VCaP (cell line): Measurements from ENCODE around the gene ANKRD44.

Experiments used
- H3K27ac ChIP-seq: fragments of 450-650 bp; 2 replicates; pipeline ENCODE4 v1.5.1; 2017
- TF ChIP-seq, protein P1 (sequence below): fragments of 450-650 bp; conservative IDR thresholded peaks from 2 replicates; pipeline ENCODE4 v1.5.1; 2017; ENCODE audit warnings: mild to moderate bottlenecking, moderate library complexity

Gene ANKRD44

DNA sequence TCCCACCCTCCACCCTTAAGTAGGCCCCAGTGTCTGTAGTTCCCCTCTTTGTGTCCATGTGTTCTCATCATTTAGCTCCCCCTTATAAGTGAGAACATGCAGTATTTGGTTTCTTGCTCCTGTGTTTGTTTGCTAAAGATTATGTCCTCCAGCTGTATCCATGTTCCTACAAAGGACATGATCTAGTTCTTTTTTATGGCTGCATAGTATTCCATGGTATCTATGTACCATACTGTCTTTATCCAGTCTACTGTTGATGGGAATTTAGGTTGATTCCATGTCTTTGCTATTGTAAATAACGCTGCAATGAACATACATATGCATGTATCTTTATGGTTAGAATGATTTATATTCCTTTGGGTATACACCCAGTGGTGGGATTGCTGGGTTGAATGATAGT lies 233.9 kb downstream of the ANKRD44 start:
- TF ChIP-seq, protein P1, sequence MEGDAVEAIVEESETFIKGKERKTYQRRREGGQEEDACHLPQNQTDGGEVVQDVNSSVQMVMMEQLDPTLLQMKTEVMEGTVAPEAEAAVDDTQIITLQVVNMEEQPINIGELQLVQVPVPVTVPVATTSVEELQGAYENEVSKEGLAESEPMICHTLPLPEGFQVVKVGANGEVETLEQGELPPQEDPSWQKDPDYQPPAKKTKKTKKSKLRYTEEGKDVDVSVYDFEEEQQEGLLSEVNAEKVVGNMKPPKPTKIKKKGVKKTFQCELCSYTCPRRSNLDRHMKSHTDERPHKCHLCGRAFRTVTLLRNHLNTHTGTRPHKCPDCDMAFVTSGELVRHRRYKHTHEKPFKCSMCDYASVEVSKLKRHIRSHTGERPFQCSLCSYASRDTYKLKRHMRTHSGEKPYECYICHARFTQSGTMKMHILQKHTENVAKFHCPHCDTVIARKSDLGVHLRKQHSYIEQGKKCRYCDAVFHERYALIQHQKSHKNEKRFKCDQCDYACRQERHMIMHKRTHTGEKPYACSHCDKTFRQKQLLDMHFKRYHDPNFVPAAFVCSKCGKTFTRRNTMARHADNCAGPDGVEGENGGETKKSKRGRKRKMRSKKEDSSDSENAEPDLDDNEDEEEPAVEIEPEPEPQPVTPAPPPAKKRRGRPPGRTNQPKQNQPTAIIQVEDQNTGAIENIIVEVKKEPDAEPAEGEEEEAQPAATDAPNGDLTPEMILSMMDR, result no peak
- H3K27ac ChIP-seq, result no peak overlapping the region

DNA sequence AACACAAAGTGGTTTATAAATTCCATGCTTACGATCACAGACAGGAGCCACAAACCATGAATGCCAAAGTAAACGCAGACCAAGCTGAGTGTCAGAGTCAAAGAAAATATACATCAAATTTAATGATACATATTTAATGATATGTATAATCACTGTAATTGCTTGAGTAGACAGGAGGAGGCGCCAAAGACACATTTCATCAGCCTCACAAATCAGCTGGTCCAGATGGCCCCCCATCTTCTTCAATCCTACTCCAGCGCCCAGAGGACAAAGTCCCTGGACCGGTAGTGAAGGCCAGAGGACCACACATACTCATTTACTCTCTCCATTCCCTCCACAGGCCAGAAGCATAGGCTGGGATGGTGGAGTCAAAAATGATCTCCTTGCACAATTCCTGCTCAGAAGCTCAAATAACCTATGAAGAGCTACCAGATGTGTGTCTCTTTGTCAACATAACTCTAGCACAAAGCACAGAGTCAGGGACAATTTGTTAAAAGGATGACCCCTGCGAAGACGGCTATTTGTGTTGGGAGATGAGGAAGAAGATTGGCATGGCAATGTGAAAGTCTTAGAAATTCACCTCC lies 234.7 kb downstream of the ANKRD44 start:
- no peak overlapping the region for H3K27ac ChIP-seq
- TF ChIP-seq, protein P1, result no peak; the same call in 1 of the 2 replicates

DNA sequence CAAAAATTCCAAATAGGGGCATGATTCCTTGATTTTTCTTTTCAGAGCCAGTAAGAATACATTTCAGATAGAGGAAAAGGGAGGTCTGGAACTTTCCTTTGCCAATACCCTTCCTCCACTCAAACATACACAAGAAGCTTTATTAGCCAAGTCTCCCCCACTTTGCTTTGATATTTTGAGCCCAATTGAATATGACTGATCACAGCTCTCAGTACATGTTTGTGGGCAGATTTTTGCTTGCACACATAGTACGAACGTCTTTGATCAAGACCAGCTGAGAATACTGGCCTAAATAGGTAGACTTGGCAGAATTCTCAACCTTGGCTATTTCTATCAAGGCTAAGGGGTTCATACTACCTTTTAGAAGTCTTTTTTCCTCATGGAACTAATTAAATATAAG lies 235.3 kb downstream of the ANKRD44 start:
- TF ChIP-seq, protein P1, result no peak
- no peak overlapping the region for H3K27ac ChIP-seq

DNA sequence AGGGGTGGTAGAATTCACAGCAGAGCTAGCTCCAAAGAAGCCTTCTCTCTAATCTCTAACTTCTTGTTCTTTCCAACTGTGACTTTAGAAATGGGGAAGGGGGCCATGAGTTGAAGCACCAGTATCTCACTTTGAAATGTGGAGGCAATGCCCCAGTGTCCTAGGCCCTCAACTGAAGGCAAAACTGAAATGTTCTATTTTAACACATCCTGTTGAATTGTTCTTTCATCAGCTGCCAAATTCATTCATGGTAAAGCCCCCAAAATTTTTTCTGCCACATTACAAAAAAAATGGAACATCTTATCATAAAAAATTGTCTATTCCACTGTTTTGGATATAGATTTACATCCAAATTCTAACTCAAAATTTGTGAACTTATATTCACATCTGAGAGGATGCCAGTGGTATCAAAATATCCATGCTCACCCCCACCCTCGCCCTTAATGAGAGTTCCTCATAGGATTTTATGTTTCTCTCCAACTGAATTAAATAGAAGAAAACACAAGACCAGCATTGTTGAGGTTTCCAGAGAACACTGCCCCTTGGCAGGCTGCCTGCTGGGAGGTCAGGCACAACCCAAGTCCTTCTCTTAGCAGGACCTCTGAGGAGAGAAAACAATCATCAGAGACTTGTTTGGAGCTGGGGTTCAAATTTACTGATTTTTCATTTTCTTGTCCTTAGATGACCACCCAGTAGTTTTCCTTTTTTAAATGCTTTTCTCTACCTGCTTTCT lies 236.7 kb downstream of the ANKRD44 start:
- TF ChIP-seq, protein P1, result no peak
- no peak overlapping the region for H3K27ac ChIP-seq

DNA sequence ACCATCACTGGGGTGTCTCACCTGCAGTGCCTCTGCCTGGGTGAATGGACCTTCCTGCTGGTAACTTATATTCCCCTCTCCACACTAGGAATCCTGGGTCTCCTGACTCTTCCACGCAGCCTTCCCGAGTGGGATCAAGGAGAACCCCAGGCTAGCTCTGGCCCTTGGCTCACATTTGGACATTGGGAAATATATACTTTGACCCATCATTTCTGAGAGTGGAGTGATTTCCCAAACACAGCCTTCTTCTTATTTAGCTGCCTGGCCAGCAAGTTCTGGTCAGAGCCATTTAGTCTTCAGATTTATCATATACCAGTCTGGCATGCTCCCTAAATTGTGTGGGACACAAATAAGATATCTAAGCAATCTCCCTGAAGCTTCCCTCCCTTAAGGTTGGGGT lies 237.3 kb downstream of the ANKRD44 start:
- TF ChIP-seq, protein P1, result no peak
- H3K27ac ChIP-seq, result no peak overlapping the region

DNA sequence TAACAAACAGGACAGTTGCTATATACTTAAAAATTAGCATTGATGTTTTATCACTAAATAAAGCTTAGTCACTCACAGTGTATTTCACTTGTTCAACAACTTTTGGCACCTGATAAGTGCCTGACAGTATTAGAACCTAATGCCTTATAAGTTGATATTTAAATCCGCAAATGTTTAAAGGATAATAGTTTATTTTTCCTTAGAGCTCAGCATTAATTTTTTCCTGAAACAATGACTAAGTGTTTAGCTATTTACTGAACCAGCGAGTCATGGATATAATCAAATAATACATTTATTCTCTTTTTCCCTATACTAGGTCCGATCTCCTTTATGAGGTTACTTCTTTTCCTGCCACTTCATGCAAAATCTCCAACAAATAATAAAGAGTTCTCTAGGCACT lies 238.0 kb downstream of the ANKRD44 start:
- no peak overlapping the region for H3K27ac ChIP-seq
- TF ChIP-seq, protein P1, result no peak

DNA sequence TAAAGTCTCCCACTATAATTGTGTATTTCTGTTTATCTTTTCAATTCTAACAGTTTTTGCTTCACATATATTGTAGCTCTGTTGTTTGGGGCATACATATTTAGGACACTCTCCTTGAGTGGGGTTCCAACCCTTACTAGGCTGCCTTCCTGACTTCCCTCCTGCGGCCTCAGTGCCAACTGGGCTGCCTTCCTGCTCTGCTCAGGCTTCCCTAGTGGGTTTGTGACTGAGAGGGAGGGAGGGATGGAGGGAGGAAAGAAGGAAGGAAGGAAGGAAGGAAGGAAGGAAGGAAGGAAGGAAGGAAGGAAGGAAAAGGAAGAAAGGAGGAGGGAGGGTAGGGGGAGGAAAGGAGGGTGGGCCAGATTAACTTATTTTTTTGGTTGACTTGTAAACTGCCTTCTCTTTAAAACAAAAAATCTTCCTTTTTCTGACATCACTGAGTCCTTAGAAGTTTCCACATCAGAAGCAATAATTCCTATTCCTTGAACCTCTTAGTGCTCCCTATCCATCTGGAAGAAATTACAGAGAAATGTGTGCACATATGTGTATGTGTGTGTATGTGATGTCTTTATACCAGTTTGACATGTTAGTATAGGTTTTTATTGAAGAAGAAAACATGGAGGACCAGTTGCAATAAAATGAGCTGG lies 238.7 kb downstream of the ANKRD44 start:
- no peak overlapping the region for H3K27ac ChIP-seq
- TF ChIP-seq, protein P1, result no peak
